ENCODE results near the gene BABAM2.

DNA sequence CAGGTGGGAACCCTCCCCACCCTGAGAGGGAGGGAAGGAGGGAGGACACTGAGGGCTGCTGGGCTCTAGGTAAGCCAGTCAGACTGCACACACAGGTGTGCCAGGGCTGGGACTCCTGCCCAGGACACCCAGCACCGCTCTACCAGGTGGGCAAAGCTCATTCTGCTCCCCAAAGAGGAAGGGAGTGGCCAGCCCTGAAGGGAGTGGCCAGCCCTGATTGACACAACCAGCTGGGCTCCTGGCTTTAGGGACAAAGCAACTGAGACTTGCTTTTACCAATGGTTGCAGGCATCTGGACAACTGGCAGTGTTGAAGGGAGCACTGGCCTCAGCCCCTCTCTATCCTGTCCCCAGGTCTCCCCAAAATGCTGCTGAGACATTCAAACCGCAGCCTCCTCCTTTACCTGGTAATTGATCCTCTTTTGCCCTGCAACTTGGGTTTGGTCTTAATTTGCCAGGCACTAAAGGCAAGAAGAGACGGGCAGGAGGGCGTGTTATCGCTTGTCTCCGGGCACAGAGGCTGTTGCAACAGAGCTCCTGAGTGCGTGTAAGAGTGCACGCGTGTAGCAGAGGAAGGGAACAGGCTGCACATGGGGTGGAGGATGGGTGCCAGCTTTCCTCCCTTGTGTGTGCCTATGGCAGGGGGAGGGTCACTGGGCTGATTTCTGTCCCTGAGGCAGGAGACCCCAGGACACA is 487.6 kb downstream of the BABAM2 start:
- TF ChIP-seq, protein P1, sequence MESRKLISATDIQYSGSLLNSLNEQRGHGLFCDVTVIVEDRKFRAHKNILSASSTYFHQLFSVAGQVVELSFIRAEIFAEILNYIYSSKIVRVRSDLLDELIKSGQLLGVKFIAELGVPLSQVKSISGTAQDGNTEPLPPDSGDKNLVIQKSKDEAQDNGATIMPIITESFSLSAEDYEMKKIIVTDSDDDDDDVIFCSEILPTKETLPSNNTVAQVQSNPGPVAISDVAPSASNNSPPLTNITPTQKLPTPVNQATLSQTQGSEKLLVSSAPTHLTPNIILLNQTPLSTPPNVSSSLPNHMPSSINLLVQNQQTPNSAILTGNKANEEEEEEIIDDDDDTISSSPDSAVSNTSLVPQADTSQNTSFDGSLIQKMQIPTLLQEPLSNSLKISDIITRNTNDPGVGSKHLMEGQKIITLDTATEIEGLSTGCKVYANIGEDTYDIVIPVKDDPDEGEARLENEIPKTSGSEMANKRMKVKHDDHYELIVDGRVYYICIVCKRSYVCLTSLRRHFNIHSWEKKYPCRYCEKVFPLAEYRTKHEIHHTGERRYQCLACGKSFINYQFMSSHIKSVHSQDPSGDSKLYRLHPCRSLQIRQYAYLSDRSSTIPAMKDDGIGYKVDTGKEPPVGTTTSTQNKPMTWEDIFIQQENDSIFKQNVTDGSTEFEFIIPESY (IDR thresholded peaks at IDR 0.05) = no peak
- TF ChIP-seq GABPA (IDR thresholded peaks at IDR 0.05 in 1 of 2, conservative IDR thresholded peaks at IDR 0.05 in 1 of 2) = no peak
- TF ChIP-seq, protein P2, sequence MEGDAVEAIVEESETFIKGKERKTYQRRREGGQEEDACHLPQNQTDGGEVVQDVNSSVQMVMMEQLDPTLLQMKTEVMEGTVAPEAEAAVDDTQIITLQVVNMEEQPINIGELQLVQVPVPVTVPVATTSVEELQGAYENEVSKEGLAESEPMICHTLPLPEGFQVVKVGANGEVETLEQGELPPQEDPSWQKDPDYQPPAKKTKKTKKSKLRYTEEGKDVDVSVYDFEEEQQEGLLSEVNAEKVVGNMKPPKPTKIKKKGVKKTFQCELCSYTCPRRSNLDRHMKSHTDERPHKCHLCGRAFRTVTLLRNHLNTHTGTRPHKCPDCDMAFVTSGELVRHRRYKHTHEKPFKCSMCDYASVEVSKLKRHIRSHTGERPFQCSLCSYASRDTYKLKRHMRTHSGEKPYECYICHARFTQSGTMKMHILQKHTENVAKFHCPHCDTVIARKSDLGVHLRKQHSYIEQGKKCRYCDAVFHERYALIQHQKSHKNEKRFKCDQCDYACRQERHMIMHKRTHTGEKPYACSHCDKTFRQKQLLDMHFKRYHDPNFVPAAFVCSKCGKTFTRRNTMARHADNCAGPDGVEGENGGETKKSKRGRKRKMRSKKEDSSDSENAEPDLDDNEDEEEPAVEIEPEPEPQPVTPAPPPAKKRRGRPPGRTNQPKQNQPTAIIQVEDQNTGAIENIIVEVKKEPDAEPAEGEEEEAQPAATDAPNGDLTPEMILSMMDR (IDR thresholded peaks at IDR 0.05; ENCODE audit: low read depth, low read length, missing input control) = no peak
- TF ChIP-seq, protein P3, sequence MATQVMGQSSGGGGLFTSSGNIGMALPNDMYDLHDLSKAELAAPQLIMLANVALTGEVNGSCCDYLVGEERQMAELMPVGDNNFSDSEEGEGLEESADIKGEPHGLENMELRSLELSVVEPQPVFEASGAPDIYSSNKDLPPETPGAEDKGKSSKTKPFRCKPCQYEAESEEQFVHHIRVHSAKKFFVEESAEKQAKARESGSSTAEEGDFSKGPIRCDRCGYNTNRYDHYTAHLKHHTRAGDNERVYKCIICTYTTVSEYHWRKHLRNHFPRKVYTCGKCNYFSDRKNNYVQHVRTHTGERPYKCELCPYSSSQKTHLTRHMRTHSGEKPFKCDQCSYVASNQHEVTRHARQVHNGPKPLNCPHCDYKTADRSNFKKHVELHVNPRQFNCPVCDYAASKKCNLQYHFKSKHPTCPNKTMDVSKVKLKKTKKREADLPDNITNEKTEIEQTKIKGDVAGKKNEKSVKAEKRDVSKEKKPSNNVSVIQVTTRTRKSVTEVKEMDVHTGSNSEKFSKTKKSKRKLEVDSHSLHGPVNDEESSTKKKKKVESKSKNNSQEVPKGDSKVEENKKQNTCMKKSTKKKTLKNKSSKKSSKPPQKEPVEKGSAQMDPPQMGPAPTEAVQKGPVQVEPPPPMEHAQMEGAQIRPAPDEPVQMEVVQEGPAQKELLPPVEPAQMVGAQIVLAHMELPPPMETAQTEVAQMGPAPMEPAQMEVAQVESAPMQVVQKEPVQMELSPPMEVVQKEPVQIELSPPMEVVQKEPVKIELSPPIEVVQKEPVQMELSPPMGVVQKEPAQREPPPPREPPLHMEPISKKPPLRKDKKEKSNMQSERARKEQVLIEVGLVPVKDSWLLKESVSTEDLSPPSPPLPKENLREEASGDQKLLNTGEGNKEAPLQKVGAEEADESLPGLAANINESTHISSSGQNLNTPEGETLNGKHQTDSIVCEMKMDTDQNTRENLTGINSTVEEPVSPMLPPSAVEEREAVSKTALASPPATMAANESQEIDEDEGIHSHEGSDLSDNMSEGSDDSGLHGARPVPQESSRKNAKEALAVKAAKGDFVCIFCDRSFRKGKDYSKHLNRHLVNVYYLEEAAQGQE (IDR thresholded peaks at IDR 0.05) = no peak

All from liver (tissue), 3 donors.